Glutamatergic neuron (in vitro differentiated cells): ENCODE data around the gene ZNF845. TPM values are rescaled to one million over a fixed set of nuclear protein-coding genes. Genes with fewer than 3 reads are reported as not detected.
A peak's percentile ranks its signal among the peaks of the same experiment; 100 is the strongest.
"Not testable (repeated sequence)": the region's sequence is repeated elsewhere in the genome, so short reads cannot be mapped to it uniquely, and the experiment has no call there.

Experiments
- DNase-seq: peaks from one replicate; pipeline ENCODE4 v3.0.0; 2022
- H3K27ac Mint-ChIP-seq: one replicate; pipeline ENCODE4 v1.8.0; 2020; ENCODE audit warnings: mild to moderate bottlenecking, mixed read lengths, inconsistent platforms; ENCODE audit not compliant: unreplicated experiment
- H3K27me3 Mint-ChIP-seq: one replicate; pipeline ENCODE4 v1.8.0; 2020; ENCODE audit warnings: mild to moderate bottlenecking, moderate library complexity, mixed read lengths, inconsistent platforms; ENCODE audit not compliant: unreplicated experiment
- H3K36me3 Mint-ChIP-seq: one replicate; pipeline ENCODE4 v1.8.0; 2020; ENCODE audit warnings: mild to moderate bottlenecking, mixed read lengths, inconsistent platforms; ENCODE audit not compliant: unreplicated experiment
- H3K4me1 Mint-ChIP-seq: one replicate; pipeline ENCODE4 v1.8.0; 2020; ENCODE audit warnings: mild to moderate bottlenecking, low read depth, mixed read lengths, inconsistent platforms; ENCODE audit not compliant: unreplicated experiment
- H3K4me3 Mint-ChIP-seq: one replicate; pipeline ENCODE4 v1.8.0; 2020; ENCODE audit warnings: mild to moderate bottlenecking, mixed read lengths, inconsistent platforms; ENCODE audit not compliant: unreplicated experiment
- H3K9me3 Mint-ChIP-seq: one replicate; pipeline ENCODE4 v1.8.0; 2020; ENCODE audit warnings: mild to moderate bottlenecking, moderate library complexity, mixed read lengths, inconsistent platforms; ENCODE audit not compliant: unreplicated experiment
- CTCF ChIP-seq: fragments of 200-600 bp; sonication (generic); IDR thresholded peaks from one replicate; pipeline ENCODE4 v1.5.0; 2021; ENCODE audit not compliant: partially characterized antibody, unreplicated experiment
- long read RNA-seq: library from polyadenylated mRNA; unstranded; transcript quantifications from one replicate; pipeline ENCODE4 v2.0.0, GENCODE V29; 2020; ENCODE audit not compliant: unreplicated experiment
- total RNA-seq: library from RNA; stranded (reverse); fragmentation: NEBNext Ultra II Directional; extraction: Animal tissue kit (Norgen Biotek cat#: 25700); gene quantifications from one replicate; pipeline ENCODE4 v1.2.1, GENCODE V29; 2021; ENCODE audit not compliant: unreplicated experiment

ZNF845 gene
- total RNA-seq = 8.5 TPM
- long read RNA-seq, full-length matches to known transcripts = 1 of 1 reads
- long read RNA-seq, partial matches to known transcripts = 0 of 1 reads
- long read RNA-seq, other reads (novel, unspliced or antisense) = 0 of 1 reads

GRCh38 chr19:53333463-53334449 is at the start of gene ZNF845:
ZNF845 (plus strand) TSS chr19:53333749; CDS start chr19:53341308, 7,559 bp downstream.
- Mint-ChIP-seq H3K27ac (peak within 1 kb of the TSS; percentile 75), H3K4me3 (peak within 1 kb of the TSS; percentile 90), H3K9me3 (peaks cover 5% of the 10 kb centered on the region), H3K27me3 (peaks cover 4% of the 10 kb centered on the region), H3K4me1 (peaks cover 2% of the 10 kb centered on the region), H3K36me3 (peaks cover 16% of the 10 kb centered on the region)
- no peak for TF ChIP-seq CTCF
- peak; percentile 98 for DNase-seq

GRCh38 chr19:53285087-53285486 is 48.5 kb upstream of the ZNF845 start:
- no peak for DNase-seq
- Mint-ChIP-seq H3K9me3 (peaks cover 2% of the 10 kb centered on the region), H3K36me3 (peaks cover 5% of the 10 kb centered on the region), H3K27me3 (no peaks in the 10 kb centered on the region), H3K27ac (no peak overlapping the region), H3K4me1 (no peaks in the 10 kb centered on the region), H3K4me3 (no peak overlapping the region)
- no peak for TF ChIP-seq CTCF

GRCh38 chr19:53290758-53291549 is 42.6 kb upstream of the ZNF845 start:
- H3K27me3 Mint-ChIP-seq = no peaks in the 10 kb centered on the region
- peaks cover 14% of the 10 kb centered on the region for H3K36me3 Mint-ChIP-seq
- peaks cover 2% of the 10 kb centered on the region for H3K9me3 Mint-ChIP-seq
- no peak for TF ChIP-seq CTCF
- DNase-seq = no peak
- H3K4me1 Mint-ChIP-seq = no peaks in the 10 kb centered on the region
- no peak overlapping the region for H3K27ac Mint-ChIP-seq
- no peak overlapping the region for H3K4me3 Mint-ChIP-seq

GRCh38 chr19:53294786-53295441 is 38.6 kb upstream of the ZNF845 start:
- no peak for TF ChIP-seq CTCF
- Mint-ChIP-seq H3K27ac (no peak overlapping the region), H3K4me1 (no peaks in the 10 kb centered on the region), H3K4me3 (no peak overlapping the region), H3K9me3 (peaks cover 4% of the 10 kb centered on the region), H3K36me3 (peaks cover 15% of the 10 kb centered on the region), H3K27me3 (no peaks in the 10 kb centered on the region)
- no peak for DNase-seq

- not testable (repeated sequence) for H3K4me1 Mint-ChIP-seq, H3K9me3 Mint-ChIP-seq, H3K27ac Mint-ChIP-seq, H3K4me3 Mint-ChIP-seq, H3K36me3 Mint-ChIP-seq, H3K27me3 Mint-ChIP-seq, DNase-seq
These were observed 32.2 kb upstream of the ZNF845 start for GRCh38 chr19:53301341-53301740.
